ENCODE results near the gene ZBTB12.
"Not testable (repeated sequence)": the region's sequence is repeated elsewhere in the genome, so short reads cannot be mapped to it uniquely, and the experiment has no call there.

The ZBTB12 gene

DNA sequence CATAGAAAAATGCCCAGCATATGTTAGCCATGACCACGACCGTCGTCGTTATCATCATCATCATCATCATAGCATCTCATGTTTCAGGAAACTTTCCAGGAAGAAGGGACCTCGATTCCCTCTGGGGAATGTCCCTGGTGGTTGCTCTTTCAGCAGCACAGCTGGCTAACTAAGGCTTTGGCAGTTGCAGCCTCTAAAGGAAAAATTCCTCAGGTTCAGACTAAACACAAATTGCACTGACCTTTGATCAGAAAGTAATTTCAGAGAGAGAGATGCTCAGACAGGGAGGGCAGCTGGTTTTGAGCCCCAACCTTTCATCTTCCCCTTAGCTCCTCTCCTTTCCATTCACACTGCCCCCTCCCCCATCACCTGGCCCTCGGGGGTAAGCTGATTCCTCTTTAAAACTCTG, 38.4 kb upstream of the ZBTB12 start:
- no peak overlapping the region for H3K4me3 ChIP-seq (ENCODE audit: low read length)
- H3K4me1 ChIP-seq (ENCODE audit: control insufficient read depth, insufficient read depth, low read length): peaks cover 10% of the 10 kb centered on the region
- no peak overlapping the region for H3K4me2 ChIP-seq (ENCODE audit: low read length)
- H3K9ac ChIP-seq (ENCODE audit: low read depth, low read length): no peak overlapping the region
- no peaks in the 10 kb centered on the region for H3K9me3 ChIP-seq (replicated peaks; ENCODE audit: low read length)
- H3K27me3 ChIP-seq (ENCODE audit: control insufficient read depth, insufficient read depth, low read length): peaks cover 18% of the 10 kb centered on the region
- no peaks in the 10 kb centered on the region for H3K36me3 ChIP-seq (ENCODE audit: insufficient read depth, low read length)

GRCh38 chr6:31935823-31936222, 33.9 kb upstream of the ZBTB12 start:
- Histone ChIP-seq H3K36me3 (ENCODE audit: insufficient read depth, low read length) (no peaks in the 10 kb centered on the region), H3K27me3 (ENCODE audit: control insufficient read depth, insufficient read depth, low read length) (peaks cover 14% of the 10 kb centered on the region), H3K4me1 (ENCODE audit: control insufficient read depth, insufficient read depth, low read length) (peaks cover 5% of the 10 kb centered on the region), H3K9me3 (replicated peaks; ENCODE audit: low read length) (no peaks in the 10 kb centered on the region), H3K9ac (ENCODE audit: low read depth, low read length) (no peak overlapping the region), H3K4me3 (ENCODE audit: low read length) (no peak overlapping the region), H3K4me2 (ENCODE audit: low read length) (no peak overlapping the region)

GRCh38 chr6:31935021-31935420, 33.1 kb upstream of the ZBTB12 start:
- Histone ChIP-seq H3K9ac (ENCODE audit: low read depth, low read length) (no peak overlapping the region), H3K4me2 (ENCODE audit: low read length) (no peak overlapping the region), H3K9me3 (replicated peaks; ENCODE audit: low read length) (no peaks in the 10 kb centered on the region), H3K27me3 (ENCODE audit: control insufficient read depth, insufficient read depth, low read length) (peaks cover 14% of the 10 kb centered on the region), H3K4me3 (ENCODE audit: low read length) (no peak overlapping the region), H3K36me3 (ENCODE audit: insufficient read depth, low read length) (no peaks in the 10 kb centered on the region), H3K4me1 (ENCODE audit: control insufficient read depth, insufficient read depth, low read length) (peaks cover under 1% of the 10 kb centered on the region)

GRCh38 chr6:31933537-31933936, 31.7 kb upstream of the ZBTB12 start:
- peaks cover 14% of the 10 kb centered on the region for H3K27me3 ChIP-seq (ENCODE audit: control insufficient read depth, insufficient read depth, low read length)
- H3K9me3 ChIP-seq (replicated peaks; ENCODE audit: low read length): no peaks in the 10 kb centered on the region
- no peaks in the 10 kb centered on the region for H3K4me1 ChIP-seq (ENCODE audit: control insufficient read depth, insufficient read depth, low read length)
- H3K4me3 ChIP-seq (ENCODE audit: low read length): no peak overlapping the region
- H3K4me2 ChIP-seq (ENCODE audit: low read length): no peak overlapping the region
- no peak overlapping the region for H3K9ac ChIP-seq (ENCODE audit: low read depth, low read length)
- no peaks in the 10 kb centered on the region for H3K36me3 ChIP-seq (ENCODE audit: insufficient read depth, low read length)

GRCh38 chr6:31932137-31932536, 30.3 kb upstream of the ZBTB12 start:
- not testable (repeated sequence) for H3K4me2 ChIP-seq (ENCODE audit: low read length); H3K4me3 ChIP-seq (ENCODE audit: low read length); H3K36me3 ChIP-seq (ENCODE audit: insufficient read depth, low read length); H3K9me3 ChIP-seq (replicated peaks; ENCODE audit: low read length); H3K9ac ChIP-seq (ENCODE audit: low read depth, low read length); H3K4me1 ChIP-seq (ENCODE audit: control insufficient read depth, insufficient read depth, low read length)
- H3K27me3 ChIP-seq (ENCODE audit: control insufficient read depth, insufficient read depth, low read length): peaks cover 14% of the 10 kb centered on the region

GRCh38 chr6:31930962-31931361, 29.1 kb upstream of the ZBTB12 start:
- Histone ChIP-seq H3K36me3 (ENCODE audit: insufficient read depth, low read length) (no peaks in the 10 kb centered on the region), H3K4me1 (ENCODE audit: control insufficient read depth, insufficient read depth, low read length) (peaks cover 8% of the 10 kb centered on the region), H3K9me3 (replicated peaks; ENCODE audit: low read length) (no peaks in the 10 kb centered on the region), H3K4me2 (ENCODE audit: low read length) (no peak overlapping the region), H3K27me3 (ENCODE audit: control insufficient read depth, insufficient read depth, low read length) (peaks cover 14% of the 10 kb centered on the region), H3K9ac (ENCODE audit: low read depth, low read length) (no peak overlapping the region), H3K4me3 (ENCODE audit: low read length) (no peak overlapping the region)

DNA sequence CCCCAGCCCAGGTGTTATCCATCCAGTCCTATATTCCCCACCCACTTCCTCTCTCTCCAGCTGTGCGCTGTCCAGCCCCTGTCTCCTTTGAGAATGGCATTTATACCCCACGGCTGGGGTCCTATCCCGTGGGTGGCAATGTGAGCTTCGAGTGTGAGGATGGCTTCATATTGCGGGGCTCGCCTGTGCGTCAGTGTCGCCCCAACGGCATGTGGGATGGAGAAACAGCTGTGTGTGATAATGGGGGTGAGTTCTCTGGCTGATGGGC, 26.7 kb upstream of the ZBTB12 start:
- H3K27me3 ChIP-seq (ENCODE audit: control insufficient read depth, insufficient read depth, low read length): peaks cover 6% of the 10 kb centered on the region
- no peak overlapping the region for H3K9ac ChIP-seq (ENCODE audit: low read depth, low read length)
- no peak overlapping the region for H3K4me3 ChIP-seq (ENCODE audit: low read length)
- peaks cover 8% of the 10 kb centered on the region for H3K4me1 ChIP-seq (ENCODE audit: control insufficient read depth, insufficient read depth, low read length)
- H3K9me3 ChIP-seq (replicated peaks; ENCODE audit: low read length): no peaks in the 10 kb centered on the region
- no peaks in the 10 kb centered on the region for H3K36me3 ChIP-seq (ENCODE audit: insufficient read depth, low read length)
- no peak overlapping the region for H3K4me2 ChIP-seq (ENCODE audit: low read length)

DNA sequence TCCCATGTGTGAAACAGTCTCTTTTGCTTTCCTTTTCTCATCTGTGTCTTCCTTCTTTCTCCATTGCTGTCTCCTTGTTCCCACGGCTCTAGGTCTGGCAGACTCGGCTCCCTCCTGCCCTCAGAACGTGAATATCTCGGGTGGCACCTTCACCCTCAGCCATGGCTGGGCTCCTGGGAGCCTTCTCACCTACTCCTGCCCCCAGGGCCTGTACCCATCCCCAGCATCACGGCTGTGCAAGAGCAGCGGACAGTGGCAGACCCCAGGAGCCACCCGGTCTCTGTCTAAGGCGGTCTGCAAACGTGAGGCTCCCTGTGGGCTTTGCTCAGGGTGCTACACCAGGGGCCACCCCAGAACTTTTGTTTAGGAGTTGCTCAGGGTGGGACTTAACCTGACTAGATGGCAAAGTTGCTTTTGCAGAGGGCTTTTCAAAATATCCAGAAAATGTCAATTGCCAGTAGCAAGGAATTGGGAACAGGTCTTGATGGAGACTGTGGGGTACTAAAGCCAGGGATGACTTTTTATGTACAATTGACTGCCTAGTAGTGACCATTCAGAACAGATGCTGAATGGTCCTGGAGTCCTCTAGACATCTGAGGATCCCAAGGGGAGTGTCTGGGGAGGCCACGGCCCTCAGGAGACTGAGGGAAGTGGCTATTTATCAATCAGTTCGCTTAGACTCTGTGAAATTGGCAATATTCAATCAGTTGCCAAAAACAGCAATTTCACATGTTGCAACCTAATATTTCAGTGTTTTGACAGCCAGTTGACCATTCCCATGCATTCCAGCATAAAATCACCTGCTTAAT, 26.2 kb upstream of the ZBTB12 start:
- H3K4me3 ChIP-seq (ENCODE audit: low read length): no peak overlapping the region
- H3K4me2 ChIP-seq (ENCODE audit: low read length): no peak overlapping the region
- peaks cover under 1% of the 10 kb centered on the region for H3K27me3 ChIP-seq (ENCODE audit: control insufficient read depth, insufficient read depth, low read length)
- no peaks in the 10 kb centered on the region for H3K9me3 ChIP-seq (replicated peaks; ENCODE audit: low read length)
- H3K36me3 ChIP-seq (ENCODE audit: insufficient read depth, low read length): no peaks in the 10 kb centered on the region
- peaks cover 8% of the 10 kb centered on the region for H3K4me1 ChIP-seq (ENCODE audit: control insufficient read depth, insufficient read depth, low read length)
- H3K9ac ChIP-seq (ENCODE audit: low read depth, low read length): no peak overlapping the region

GRCh38 chr6:31927242-31927862, 25.5 kb upstream of the ZBTB12 start, which contains the start of gene C2:
Gene C2, plus strand, starts transcription at chr6:31927717. Its CDS starts 36 bp downstream, at chr6:31927753.
- Histone ChIP-seq H3K27me3 (ENCODE audit: control insufficient read depth, insufficient read depth, low read length) (no peaks in the 10 kb centered on the region), H3K9me3 (replicated peaks; ENCODE audit: low read length) (no peaks in the 10 kb centered on the region), H3K9ac (ENCODE audit: low read depth, low read length) (no peak within 1 kb of the TSS), H3K4me3 (ENCODE audit: low read length) (no peak within 1 kb of the TSS), H3K36me3 (ENCODE audit: insufficient read depth, low read length) (no peaks in the 10 kb centered on the region), H3K4me2 (ENCODE audit: low read length) (no peak within 1 kb of the TSS), H3K4me1 (ENCODE audit: control insufficient read depth, insufficient read depth, low read length) (peaks cover 8% of the 10 kb centered on the region)

- H3K4me1 ChIP-seq (ENCODE audit: control insufficient read depth, insufficient read depth, low read length): peaks cover 12% of the 10 kb centered on the region
- no peak overlapping the region for H3K4me2 ChIP-seq (ENCODE audit: low read length)
- no peaks in the 10 kb centered on the region for H3K9me3 ChIP-seq (replicated peaks; ENCODE audit: low read length)
- no peak overlapping the region for H3K9ac ChIP-seq (ENCODE audit: low read depth, low read length)
- no peaks in the 10 kb centered on the region for H3K27me3 ChIP-seq (ENCODE audit: control insufficient read depth, insufficient read depth, low read length)
- H3K36me3 ChIP-seq (ENCODE audit: insufficient read depth, low read length): no peaks in the 10 kb centered on the region
- no peak overlapping the region for H3K4me3 ChIP-seq (ENCODE audit: low read length)
These were observed 21.1 kb upstream of the ZBTB12 start for GRCh38 chr6:31922942-31923341.

DNA sequence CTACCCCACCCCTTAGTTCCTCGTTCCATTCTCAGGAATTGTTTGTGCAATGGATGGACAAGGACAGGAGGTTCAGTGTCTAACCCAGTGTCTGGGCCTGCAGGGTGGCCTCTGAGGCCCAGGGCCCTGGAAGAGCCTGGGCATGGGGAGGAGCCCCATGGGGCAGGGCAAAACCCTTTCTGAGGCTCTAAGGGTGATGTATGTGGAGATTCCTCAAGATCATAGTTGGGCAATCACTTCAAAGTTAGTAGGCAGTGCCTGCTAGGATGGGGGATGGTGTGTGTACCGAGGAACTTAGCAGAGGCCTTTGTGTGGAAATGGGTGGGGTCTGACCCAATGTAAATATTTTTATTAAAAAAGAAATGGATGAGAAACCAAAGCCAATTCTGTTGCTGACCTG, 18.9 kb upstream of the ZBTB12 start:
- peaks cover 4% of the 10 kb centered on the region for H3K4me1 ChIP-seq (ENCODE audit: control insufficient read depth, insufficient read depth, low read length)
- no peaks in the 10 kb centered on the region for H3K9me3 ChIP-seq (replicated peaks; ENCODE audit: low read length)
- no peaks in the 10 kb centered on the region for H3K36me3 ChIP-seq (ENCODE audit: insufficient read depth, low read length)
- H3K4me2 ChIP-seq (ENCODE audit: low read length): no peak overlapping the region
- H3K9ac ChIP-seq (ENCODE audit: low read depth, low read length): no peak overlapping the region
- no peaks in the 10 kb centered on the region for H3K27me3 ChIP-seq (ENCODE audit: control insufficient read depth, insufficient read depth, low read length)
- H3K4me3 ChIP-seq (ENCODE audit: low read length): no peak overlapping the region
